NCI-H1694 treated with DMSO at 0.1 percent for 48 hours (cell line): ENCODE data around the gene DYTN.

Source experiments
- DNase-seq: peaks from one replicate; lab custom pipeline; 2025; lab: John Stamatoyannopoulos, UW

Gene DYTN

DNA sequence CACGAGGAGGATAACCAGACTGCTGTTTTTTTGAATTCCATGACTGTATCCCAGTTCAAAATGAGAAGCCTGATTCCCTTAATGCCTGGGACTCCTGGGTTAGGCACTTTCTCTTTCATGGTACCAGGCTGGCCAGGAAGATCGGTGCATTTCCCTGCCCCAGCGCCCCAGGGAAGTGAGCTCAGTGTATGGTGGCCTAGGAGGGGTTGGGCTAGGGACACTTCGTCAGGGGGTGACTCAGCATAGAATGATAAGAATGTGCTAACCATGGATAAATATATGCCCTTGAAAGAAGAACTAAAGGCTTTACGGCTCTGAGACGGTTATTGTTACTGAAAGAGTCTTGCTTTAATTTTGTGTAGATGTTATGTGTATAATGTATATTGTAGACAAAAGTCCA lies 103.4 kb downstream of the DYTN start:
- no peak for DNase-seq

DNA sequence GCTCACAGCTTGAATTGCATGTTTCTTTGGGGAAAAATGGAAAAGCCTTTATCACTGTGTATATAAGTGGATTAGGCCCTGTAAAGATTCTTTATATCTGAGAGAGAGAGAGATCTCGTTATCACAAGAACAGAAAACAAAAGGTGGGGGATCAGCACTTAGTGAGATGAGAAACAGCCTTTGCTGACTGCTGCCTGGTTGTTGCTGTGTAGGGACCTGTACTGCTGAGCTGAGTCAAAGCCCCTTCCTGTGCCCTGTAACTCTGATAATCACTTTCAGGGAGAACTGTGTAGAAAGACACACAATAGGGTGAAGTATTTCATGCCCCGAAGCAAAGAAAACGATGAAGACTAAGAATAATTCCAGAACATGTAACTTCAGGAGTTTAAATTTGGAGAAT lies 106.5 kb downstream of the DYTN start:
- no peak for DNase-seq

GRCh38 chr2:206611191-206611590 lies 107.0 kb downstream of the DYTN start:
- DNase-seq = no peak

DNA sequence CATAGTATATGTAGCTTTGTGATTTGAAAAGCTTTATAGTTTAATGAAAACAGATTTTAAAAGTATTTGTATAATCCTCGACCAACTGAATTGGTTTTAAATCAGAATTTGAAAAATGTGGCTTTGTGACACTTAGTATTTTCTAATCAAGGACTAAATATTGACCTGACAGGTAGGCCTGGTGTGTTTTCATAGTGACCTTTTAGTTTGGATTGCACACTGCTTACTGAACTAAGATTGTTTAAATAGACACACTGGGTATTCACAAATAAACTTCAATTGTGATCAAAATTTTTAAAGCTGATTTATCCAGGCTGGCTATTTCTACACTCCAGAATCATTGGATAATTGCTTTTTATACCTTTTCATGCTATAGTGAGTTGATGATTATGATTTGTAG lies 107.7 kb downstream of the DYTN start:
- no peak for DNase-seq

GRCh38 chr2:206603243-206603642 lies 115.0 kb downstream of the DYTN start:
- DNase-seq = no peak
